ENCODE results near the gene EHD3. TPM values are rescaled to one million over a fixed set of nuclear protein-coding genes. Genes with fewer than 3 reads are reported as not detected.

The EHD3 gene
- total RNA-seq, 1 experiment from 2014 or later = 8.1 TPM

- Histone ChIP-seq H3K36me3 (peaks cover 5% of the 10 kb centered on the region; the same call in 1 of the 2 replicates), H3K4me1 (replicated peaks) (0 out of 2 replicates have a peak, but pooled peaks cover 12% of the 10 kb centered on the region), H3K27ac (no peak overlapping the region), H3K9me3 (replicated peaks) (no peaks in the 10 kb centered on the region), H3K4me3 (no peak overlapping the region), H3K27me3 (replicated peaks) (no peaks in the 10 kb centered on the region)
- no peak for DNase-seq (ENCODE audit: low read depth in 1 of 2, low spot score in 2 of 2)
Observed at GRCh38 chr2:31260870-31261269, 26.9 kb downstream of the EHD3 start.

GRCh38 chr2:31263636-31264190 is 29.8 kb downstream of the EHD3 start:
- H3K27ac ChIP-seq = no peak overlapping the region
- peaks cover 9% of the 10 kb centered on the region; the same call in 1 of the 2 replicates for H3K36me3 ChIP-seq
- H3K9me3 ChIP-seq (replicated peaks) = no peaks in the 10 kb centered on the region
- no peak overlapping the region for H3K4me3 ChIP-seq
- DNase-seq (ENCODE audit: low read depth in 1 of 2, low spot score in 2 of 2) = no peak
- H3K27me3 ChIP-seq (replicated peaks) = no peaks in the 10 kb centered on the region
- H3K4me1 ChIP-seq (replicated peaks) = 0 out of 2 replicates have a peak, but pooled peaks cover 8% of the 10 kb centered on the region

DNA sequence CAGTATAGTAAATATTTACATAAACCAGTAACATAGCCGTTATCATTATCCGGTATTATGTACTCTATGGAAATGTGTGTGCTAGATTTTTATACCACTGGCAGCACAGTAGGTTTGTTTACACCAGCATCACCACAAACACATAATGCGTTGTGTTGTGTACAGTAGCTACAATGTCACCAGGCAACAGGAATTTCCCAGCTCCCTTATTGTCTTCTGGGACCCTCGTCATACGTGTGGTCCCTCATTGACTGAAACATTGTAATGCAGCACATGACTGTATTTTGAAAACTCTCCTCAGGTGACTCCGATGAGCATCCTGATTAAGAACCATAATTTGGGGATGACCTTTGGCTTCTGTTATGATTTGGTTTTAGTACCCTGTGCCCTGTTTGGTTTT is 31.3 kb downstream of the EHD3 start:
- no peak overlapping the region for H3K4me3 ChIP-seq
- 0 out of 2 replicates have a peak, but pooled peaks cover 8% of the 10 kb centered on the region for H3K4me1 ChIP-seq (replicated peaks)
- DNase-seq (ENCODE audit: low read depth in 1 of 2, low spot score in 2 of 2) = peak in 1 of 2 experiments; percentile 20
- H3K9me3 ChIP-seq (replicated peaks) = no peaks in the 10 kb centered on the region
- no peaks in the 10 kb centered on the region for H3K27me3 ChIP-seq (replicated peaks)
- peaks cover 9% of the 10 kb centered on the region; the same call in 1 of the 2 replicates for H3K36me3 ChIP-seq
- H3K27ac ChIP-seq = no peak overlapping the region

GRCh38 chr2:31266804-31267203 is 32.9 kb downstream of the EHD3 start:
- H3K36me3 ChIP-seq = peaks cover 6% of the 10 kb centered on the region; the same call in 1 of the 2 replicates
- no peaks in the 10 kb centered on the region for H3K27me3 ChIP-seq (replicated peaks)

DNA sequence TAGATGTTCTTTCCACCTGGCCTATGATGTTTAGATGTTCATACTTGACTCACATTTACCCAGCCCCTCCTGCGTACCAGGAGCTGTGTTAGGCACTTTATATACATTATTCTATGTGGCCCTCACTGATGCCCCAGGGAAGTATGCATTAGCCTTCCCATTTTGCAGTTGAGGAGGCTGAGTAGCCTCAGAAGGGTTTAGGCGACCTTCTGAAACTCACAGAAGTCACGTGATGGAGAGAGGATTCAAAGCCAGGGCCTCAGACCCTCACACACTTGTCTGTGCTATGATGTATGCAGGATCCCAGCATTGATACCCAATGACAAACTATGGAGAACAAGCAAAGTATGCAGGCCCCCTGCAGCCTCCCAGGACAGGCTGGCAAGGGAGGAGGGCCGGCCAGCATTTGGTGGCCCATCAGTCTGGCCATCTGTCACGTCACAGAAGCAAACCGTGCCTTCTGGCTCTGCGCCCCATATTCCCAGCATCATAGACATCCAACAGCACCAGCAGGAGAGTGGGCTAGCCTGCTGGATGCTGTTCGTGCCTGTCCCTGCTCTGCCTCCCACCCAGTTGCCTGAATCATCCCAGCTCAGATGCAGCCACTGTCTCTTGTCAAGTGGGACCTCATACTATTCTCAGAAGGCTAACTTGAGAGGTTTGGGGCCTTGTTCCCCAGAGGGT is 33.6 kb downstream of the EHD3 start:
- Histone ChIP-seq H3K9me3 (replicated peaks) (no peaks in the 10 kb centered on the region), H3K27me3 (replicated peaks) (no peaks in the 10 kb centered on the region), H3K4me1 (replicated peaks) (0 out of 2 replicates have a peak, but pooled peaks cover 8% of the 10 kb centered on the region), H3K4me3 (no peak overlapping the region), H3K27ac (no peak overlapping the region), H3K36me3 (peaks cover 6% of the 10 kb centered on the region; the same call in 1 of the 2 replicates)
- no peak for DNase-seq (ENCODE audit: low read depth in 1 of 2, low spot score in 2 of 2)

More at GRCh38 chr2:31266804-31267203, 32.9 kb downstream of the EHD3 start:
- Histone ChIP-seq H3K9me3 (replicated peaks) (no peaks in the 10 kb centered on the region), H3K27ac (no peak overlapping the region), H3K4me3 (no peak overlapping the region), H3K4me1 (replicated peaks) (0 out of 2 replicates have a peak, but pooled peaks cover 8% of the 10 kb centered on the region)
- DNase-seq (ENCODE audit: low read depth in 1 of 2, low spot score in 2 of 2) = no peak

DNA sequence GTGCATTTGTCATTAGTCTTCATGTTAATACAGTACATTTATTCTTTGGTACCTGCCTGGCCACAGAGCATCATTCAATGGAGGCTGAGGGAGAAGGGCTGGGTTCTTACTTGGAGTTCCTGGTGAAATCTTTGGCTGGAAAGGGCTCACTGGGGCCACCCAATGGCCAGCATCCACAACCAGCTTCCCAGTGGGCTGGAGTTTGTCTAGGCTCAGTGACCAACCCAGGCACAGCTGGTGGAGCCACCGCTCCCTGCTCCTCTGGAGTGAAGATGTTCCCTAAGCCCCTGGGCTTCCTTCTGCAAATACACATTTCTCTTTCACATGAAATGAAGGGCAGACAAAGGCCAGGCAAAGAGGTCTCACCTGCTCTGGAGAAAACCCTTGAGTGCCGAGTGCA is 34.4 kb downstream of the EHD3 start:
- Histone ChIP-seq H3K4me1 (replicated peaks) (0 out of 2 replicates have a peak, but pooled peaks cover 8% of the 10 kb centered on the region), H3K36me3 (peaks cover 6% of the 10 kb centered on the region; the same call in 1 of the 2 replicates), H3K9me3 (replicated peaks) (no peaks in the 10 kb centered on the region), H3K27ac (no peak overlapping the region), H3K27me3 (replicated peaks) (no peaks in the 10 kb centered on the region), H3K4me3 (no peak overlapping the region)
- DNase-seq (ENCODE audit: low read depth in 1 of 2, low spot score in 2 of 2) = no peak

DNA sequence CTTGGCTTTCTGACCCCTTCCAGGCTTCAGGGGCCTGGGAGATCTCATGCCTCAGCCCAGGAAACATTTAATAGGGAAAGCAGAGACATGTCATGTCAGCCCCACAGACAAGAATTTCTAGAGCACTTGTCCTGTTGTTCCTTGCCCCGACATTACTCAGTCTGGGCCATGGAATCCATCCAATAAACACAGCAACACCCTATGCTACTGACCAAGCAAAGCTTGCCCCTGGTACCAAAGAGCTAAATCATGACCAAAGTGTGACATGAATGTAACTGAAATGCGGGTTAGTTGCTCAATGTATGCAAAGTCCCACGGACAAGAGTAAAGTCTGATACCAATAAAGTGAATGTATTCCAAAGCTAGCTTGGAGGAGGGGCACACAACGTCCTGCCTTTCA is 35.1 kb downstream of the EHD3 start:
- no peaks in the 10 kb centered on the region for H3K27me3 ChIP-seq (replicated peaks)
- DNase-seq (ENCODE audit: low read depth in 1 of 2, low spot score in 2 of 2) = no peak
- H3K9me3 ChIP-seq (replicated peaks) = no peaks in the 10 kb centered on the region
- H3K36me3 ChIP-seq = peaks cover 4% of the 10 kb centered on the region; the same call in 1 of the 2 replicates
- no peak overlapping the region for H3K4me3 ChIP-seq
- no peak overlapping the region for H3K27ac ChIP-seq
- H3K4me1 ChIP-seq (replicated peaks) = 0 out of 2 replicates have a peak, but pooled peaks cover 8% of the 10 kb centered on the region

- no peak for DNase-seq (ENCODE audit: low read depth in 1 of 2, low spot score in 2 of 2)
- Histone ChIP-seq H3K36me3 (peaks cover 4% of the 10 kb centered on the region; the same call in 1 of the 2 replicates), H3K27ac (no peak overlapping the region), H3K9me3 (replicated peaks) (no peaks in the 10 kb centered on the region), H3K27me3 (replicated peaks) (no peaks in the 10 kb centered on the region), H3K4me1 (replicated peaks) (0 out of 2 replicates have a peak, but pooled peaks cover 4% of the 10 kb centered on the region), H3K4me3 (no peak overlapping the region)
Observed at GRCh38 chr2:31270131-31270530, 36.2 kb downstream of the EHD3 start.

DNA sequence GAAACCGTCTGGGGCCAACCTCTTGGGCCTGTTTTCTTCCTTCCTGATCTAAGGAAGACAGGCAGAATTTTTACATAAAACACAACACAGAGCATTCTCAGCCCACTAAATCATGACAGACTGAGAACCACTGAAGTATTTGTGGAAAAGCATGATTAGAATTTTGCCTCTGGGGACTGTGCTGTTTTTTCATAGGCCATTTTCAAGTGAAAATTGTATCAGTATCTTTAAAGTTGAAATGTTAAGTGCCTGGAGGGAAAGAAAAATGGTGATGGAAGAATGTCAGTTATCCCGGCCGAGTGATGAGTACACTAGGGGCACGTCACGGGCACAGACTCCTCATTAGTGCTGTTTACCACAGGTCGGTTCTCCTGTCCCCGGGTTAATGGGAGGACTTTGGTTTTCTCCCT is 36.9 kb downstream of the EHD3 start:
- no peak overlapping the region for H3K4me3 ChIP-seq
- H3K36me3 ChIP-seq = peaks cover 4% of the 10 kb centered on the region; the same call in 1 of the 2 replicates
- H3K27ac ChIP-seq = no peak overlapping the region
- DNase-seq (ENCODE audit: low read depth in 1 of 2, low spot score in 2 of 2) = no peak
- H3K9me3 ChIP-seq (replicated peaks) = no peaks in the 10 kb centered on the region
- H3K4me1 ChIP-seq (replicated peaks) = no peaks in the 10 kb centered on the region
- H3K27me3 ChIP-seq (replicated peaks) = no peaks in the 10 kb centered on the region

DNA sequence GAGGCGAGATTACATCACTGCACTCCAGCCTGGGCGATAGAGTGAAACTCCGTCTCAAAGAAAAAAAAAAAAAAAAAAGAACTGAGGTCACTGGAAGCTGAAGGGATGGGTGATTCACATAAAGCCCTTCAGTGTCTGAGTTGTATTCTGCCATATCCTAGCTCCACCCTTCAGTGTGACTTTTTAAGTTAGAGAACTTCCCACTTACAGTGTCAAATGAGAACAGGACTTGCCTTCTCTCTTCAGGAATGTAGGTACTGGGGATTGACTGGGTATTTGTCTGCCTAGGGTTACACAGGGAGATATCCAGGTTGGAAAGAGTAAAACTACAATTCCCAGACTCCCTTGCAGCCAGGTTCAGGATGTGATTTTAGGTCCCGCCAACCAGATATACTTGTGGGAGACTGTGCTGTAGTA is 37.9 kb downstream of the EHD3 start:
- Histone ChIP-seq H3K4me1 (replicated peaks) (no peaks in the 10 kb centered on the region), H3K36me3 (no peaks in the 10 kb centered on the region), H3K9me3 (replicated peaks) (no peaks in the 10 kb centered on the region), H3K27ac (no peak overlapping the region), H3K27me3 (replicated peaks) (no peaks in the 10 kb centered on the region), H3K4me3 (no peak overlapping the region)
- DNase-seq (ENCODE audit: low read depth in 1 of 2, low spot score in 2 of 2) = no peak

GRCh38 chr2:31274401-31275075 is 40.6 kb downstream of the EHD3 start:
- Histone ChIP-seq H3K36me3 (no peaks in the 10 kb centered on the region), H3K27ac (no peak overlapping the region), H3K27me3 (replicated peaks) (no peaks in the 10 kb centered on the region), H3K4me1 (replicated peaks) (no peaks in the 10 kb centered on the region), H3K9me3 (replicated peaks) (no peaks in the 10 kb centered on the region), H3K4me3 (no peak overlapping the region)
- no peak for DNase-seq (ENCODE audit: low read depth in 1 of 2, low spot score in 2 of 2)

DNA sequence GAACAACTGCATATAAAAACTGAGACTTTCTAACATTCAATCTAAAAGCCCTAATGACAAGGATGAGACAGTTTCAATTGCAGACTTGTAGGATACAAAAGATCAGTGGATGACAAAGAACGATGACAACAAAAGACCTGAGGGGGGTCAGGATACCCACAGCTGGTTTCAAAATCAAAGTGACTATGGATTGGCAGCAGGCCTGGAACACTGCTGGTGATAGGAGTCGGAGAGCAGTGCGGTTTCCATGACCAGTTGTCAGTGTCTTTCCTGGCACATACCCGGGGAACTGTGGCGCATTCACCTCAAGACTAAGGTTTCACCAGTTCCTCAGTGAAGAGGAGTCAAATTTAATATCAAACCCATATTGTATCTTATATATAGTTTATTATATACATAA is 42.0 kb downstream of the EHD3 start:
- no peaks in the 10 kb centered on the region for H3K36me3 ChIP-seq
- no peaks in the 10 kb centered on the region for H3K4me1 ChIP-seq (replicated peaks)
- H3K27me3 ChIP-seq (replicated peaks) = no peaks in the 10 kb centered on the region
- no peaks in the 10 kb centered on the region for H3K9me3 ChIP-seq (replicated peaks)
- H3K27ac ChIP-seq = no peak overlapping the region
- no peak overlapping the region for H3K4me3 ChIP-seq
- DNase-seq (ENCODE audit: low read depth in 1 of 2, low spot score in 2 of 2) = no peak

DNA sequence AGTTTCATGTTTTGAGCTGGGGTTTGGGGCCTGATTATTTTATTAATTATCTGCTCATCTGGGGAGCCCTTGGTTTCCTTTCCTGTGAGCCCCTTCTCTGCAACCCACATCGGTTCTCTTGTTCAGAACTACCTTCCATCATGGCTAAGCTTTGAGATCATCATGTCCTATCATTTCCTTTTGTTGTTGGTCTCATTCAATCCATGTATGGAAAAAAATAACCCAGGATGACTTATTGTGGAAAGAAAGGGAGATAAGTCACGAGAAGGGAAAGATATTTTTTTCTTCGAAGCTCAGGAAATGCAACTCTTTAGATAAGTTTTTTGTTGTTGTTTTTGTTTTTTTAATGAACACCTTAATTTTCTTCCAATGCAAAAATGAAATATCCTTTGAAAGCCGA is 43.7 kb downstream of the EHD3 start:
- Histone ChIP-seq H3K4me1 (replicated peaks) (peaks cover 4% of the 10 kb centered on the region), H3K27me3 (replicated peaks) (no peaks in the 10 kb centered on the region), H3K4me3 (no peak overlapping the region), H3K36me3 (no peaks in the 10 kb centered on the region), H3K9me3 (replicated peaks) (no peaks in the 10 kb centered on the region), H3K27ac (no peak overlapping the region)
- no peak for DNase-seq (ENCODE audit: low read depth in 1 of 2, low spot score in 2 of 2)

DNA sequence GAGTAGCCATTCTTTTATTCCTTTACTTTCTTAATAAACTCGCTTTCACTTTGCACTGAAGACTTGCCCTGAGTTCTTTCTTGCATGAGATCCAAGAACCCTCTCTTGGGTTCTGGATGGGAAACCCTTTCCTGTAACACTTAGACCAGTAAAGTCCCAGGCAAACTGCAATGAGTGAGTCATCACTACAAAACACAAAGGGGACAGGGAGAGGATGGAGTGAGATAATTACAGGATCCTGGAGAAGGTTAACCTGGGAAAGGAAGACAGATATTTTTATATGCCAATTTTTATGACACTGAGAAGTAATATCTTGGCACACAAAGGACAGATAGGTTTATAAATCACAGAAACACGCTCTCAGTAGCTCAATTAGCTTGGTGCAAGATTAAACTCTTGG is 48.7 kb downstream of the EHD3 start:
- no peaks in the 10 kb centered on the region for H3K27me3 ChIP-seq (replicated peaks)
- H3K27ac ChIP-seq = peak overlapping the region; percentile 12; the same call in 1 of the 2 replicates
- peaks cover 32% of the 10 kb centered on the region for H3K4me1 ChIP-seq (replicated peaks)
- no peak overlapping the region for H3K4me3 ChIP-seq
- peak in 1 of 2 experiments; percentile 35 for DNase-seq (ENCODE audit: low read depth in 1 of 2, low spot score in 2 of 2)
- H3K9me3 ChIP-seq (replicated peaks) = no peaks in the 10 kb centered on the region
- H3K36me3 ChIP-seq = no peaks in the 10 kb centered on the region

Data from SJSA1 (cell line).